ENCODE data around the gene FHOD3. TPM values are rescaled to one million over a fixed set of nuclear protein-coding genes. Genes with fewer than 3 reads are reported as not detected.

Gene FHOD3
- total and polyA plus RNA-seq, 2 donors (not counting 1 experiment from before 2014, with no cell fraction given): not detected

DNA sequence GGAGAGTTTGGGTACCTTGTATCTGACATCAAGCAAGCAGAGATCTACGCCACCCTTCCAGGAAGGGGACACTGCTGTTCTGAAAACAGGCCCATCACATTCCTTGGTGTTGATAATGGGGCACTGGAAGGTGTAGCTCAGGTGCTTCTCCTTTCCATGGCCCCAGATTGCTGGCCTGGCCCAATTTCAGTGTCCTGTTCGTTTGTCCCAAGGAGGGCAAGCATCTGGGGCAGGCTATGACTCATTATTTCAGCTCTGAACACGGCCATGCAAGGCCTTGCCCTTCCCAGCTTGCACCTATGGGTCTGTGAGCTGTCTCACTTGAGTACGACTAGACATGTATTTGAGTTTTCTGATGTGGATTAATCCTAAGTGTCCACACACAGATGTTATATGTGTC, 101.5 kb downstream of the FHOD3 start:
- 60% methylated on average over 4 of the region's 4 CpGs for WGBS (ENCODE audit: insufficient coverage)
- peaks cover 0 to 9% (median 0%) of the 10 kb centered on the region in 3 donors for H3K9me3 ChIP-seq (ENCODE audit: control extremely low read depth in 1 of 3, control insufficient read depth in 2 of 3, insufficient read depth in 1 of 3, low read length in 2 of 3)
- no peak overlapping the region for H3K4me3 Mint-ChIP-seq
- intact Hi-C loops (cut with micrococcal nuclease): no loop called here
- H3K4me1 Mint-ChIP-seq: no peaks in the 10 kb centered on the region
- H3K4me2 ChIP-seq (replicated peaks; ENCODE audit: low read depth, low read length, poor library complexity, severe bottlenecking): no peak overlapping the region
- ATAC-seq (ENCODE audit: low read depth) (no peak), DNase-seq (no peak)
- no peaks in the 10 kb centered on the region for H3K9me3 Mint-ChIP-seq (ENCODE audit: insufficient read depth)
- no peaks in the 10 kb centered on the region for H3K79me2 ChIP-seq (ENCODE audit: control insufficient read depth, insufficient read depth, low read length)
- H3K27ac Mint-ChIP-seq: no peak overlapping the region
- no peak overlapping the region for H3K4me3 ChIP-seq (ENCODE audit: control extremely low read depth in 1 of 5, extremely low read depth in 1 of 5, insufficient read depth in 1 of 5, low read depth in 2 of 5, low read length in 4 of 5)
- no peaks in the 10 kb centered on the region for H3K36me3 ChIP-seq (replicated peaks in 1 of 2; ENCODE audit: control extremely low read depth in 1 of 2, control insufficient read depth in 1 of 2, extremely low read depth in 1 of 2, insufficient read depth in 2 of 2, low read length in 1 of 2)
- ChIA-PET POLR2A (no interaction called here), CTCF (no interaction called here)
- H4K20me1 ChIP-seq (ENCODE audit: control insufficient read depth, insufficient read depth, low read length, poor library complexity, severe bottlenecking): no peaks in the 10 kb centered on the region
- H3K9ac ChIP-seq (ENCODE audit: low read length): no peak overlapping the region
- H3K27me3 ChIP-seq (replicated peaks in 1 of 4; ENCODE audit: control extremely low read depth in 1 of 4, control insufficient read depth in 3 of 4, insufficient read depth in 4 of 4, low read length in 3 of 4): no peaks in the 10 kb centered on the region
- H3K27ac ChIP-seq (ENCODE audit: low read length in 2 of 2): no peak overlapping the region
- H3K27me3 Mint-ChIP-seq: peaks cover 14% of the 10 kb centered on the region
- no peak overlapping the region for H2AFZ ChIP-seq (ENCODE audit: insufficient read depth, low read depth, low read length, poor library complexity, severe bottlenecking)
- no peak for TF ChIP-seq EZH2 (IDR thresholded peaks at IDR 0.05; ENCODE audit: borderline replicate concordance, insufficient read depth, low read depth, low read length, poor library complexity, severe bottlenecking)
- TF ChIP-seq, protein P1, sequence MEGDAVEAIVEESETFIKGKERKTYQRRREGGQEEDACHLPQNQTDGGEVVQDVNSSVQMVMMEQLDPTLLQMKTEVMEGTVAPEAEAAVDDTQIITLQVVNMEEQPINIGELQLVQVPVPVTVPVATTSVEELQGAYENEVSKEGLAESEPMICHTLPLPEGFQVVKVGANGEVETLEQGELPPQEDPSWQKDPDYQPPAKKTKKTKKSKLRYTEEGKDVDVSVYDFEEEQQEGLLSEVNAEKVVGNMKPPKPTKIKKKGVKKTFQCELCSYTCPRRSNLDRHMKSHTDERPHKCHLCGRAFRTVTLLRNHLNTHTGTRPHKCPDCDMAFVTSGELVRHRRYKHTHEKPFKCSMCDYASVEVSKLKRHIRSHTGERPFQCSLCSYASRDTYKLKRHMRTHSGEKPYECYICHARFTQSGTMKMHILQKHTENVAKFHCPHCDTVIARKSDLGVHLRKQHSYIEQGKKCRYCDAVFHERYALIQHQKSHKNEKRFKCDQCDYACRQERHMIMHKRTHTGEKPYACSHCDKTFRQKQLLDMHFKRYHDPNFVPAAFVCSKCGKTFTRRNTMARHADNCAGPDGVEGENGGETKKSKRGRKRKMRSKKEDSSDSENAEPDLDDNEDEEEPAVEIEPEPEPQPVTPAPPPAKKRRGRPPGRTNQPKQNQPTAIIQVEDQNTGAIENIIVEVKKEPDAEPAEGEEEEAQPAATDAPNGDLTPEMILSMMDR (IDR thresholded peaks at IDR 0.05): no peak
- no peaks in the 10 kb centered on the region for H3K4me1 ChIP-seq (ENCODE audit: control insufficient read depth in 2 of 2, insufficient read depth in 2 of 2, low read length in 2 of 2)

DNA sequence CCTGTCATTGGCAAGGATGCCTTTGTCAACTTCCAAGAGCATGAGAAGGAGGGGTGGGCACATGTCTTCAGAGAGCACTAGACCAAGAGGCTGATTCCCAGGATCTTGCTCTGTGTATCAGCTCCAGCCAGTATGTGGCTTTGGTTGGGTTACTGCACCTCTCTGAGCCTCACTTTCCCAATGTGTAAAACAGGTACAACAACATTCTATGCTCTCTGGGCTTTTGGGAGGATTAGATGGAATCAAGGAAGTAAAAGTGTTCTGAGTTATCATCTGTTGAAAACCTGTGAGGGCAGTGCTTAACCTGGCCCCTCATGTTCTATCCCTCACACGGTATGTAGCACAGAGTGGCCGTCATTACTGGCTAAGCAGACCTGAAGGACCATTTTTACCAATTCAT, 103.9 kb downstream of the FHOD3 start:
- H3K4me1 Mint-ChIP-seq: no peaks in the 10 kb centered on the region
- Histone ChIP-seq H3K27me3 (replicated peaks in 1 of 4; ENCODE audit: control extremely low read depth in 1 of 4, control insufficient read depth in 3 of 4, insufficient read depth in 4 of 4, low read length in 3 of 4) (no peaks in the 10 kb centered on the region), H3K36me3 (replicated peaks in 1 of 2; ENCODE audit: control extremely low read depth in 1 of 2, control insufficient read depth in 1 of 2, extremely low read depth in 1 of 2, insufficient read depth in 2 of 2, low read length in 1 of 2) (no peaks in the 10 kb centered on the region), H3K9ac (ENCODE audit: low read length) (no peak overlapping the region), H3K79me2 (ENCODE audit: control insufficient read depth, insufficient read depth, low read length) (no peaks in the 10 kb centered on the region), H3K4me3 (ENCODE audit: control extremely low read depth in 1 of 5, extremely low read depth in 1 of 5, insufficient read depth in 1 of 5, low read depth in 2 of 5, low read length in 4 of 5) (no peak overlapping the region), H3K4me1 (ENCODE audit: control insufficient read depth in 2 of 2, insufficient read depth in 2 of 2, low read length in 2 of 2) (no peaks in the 10 kb centered on the region), H3K9me3 (ENCODE audit: control extremely low read depth in 1 of 3, control insufficient read depth in 2 of 3, insufficient read depth in 1 of 3, low read length in 2 of 3) (peaks cover 0 to 3% (median 0%) of the 10 kb centered on the region in 3 donors), H2AFZ (ENCODE audit: insufficient read depth, low read depth, low read length, poor library complexity, severe bottlenecking) (no peak overlapping the region), H3K4me2 (replicated peaks; ENCODE audit: low read depth, low read length, poor library complexity, severe bottlenecking) (no peak overlapping the region), H3K27ac (ENCODE audit: low read length in 2 of 2) (no peak overlapping the region), H4K20me1 (ENCODE audit: control insufficient read depth, insufficient read depth, low read length, poor library complexity, severe bottlenecking) (no peaks in the 10 kb centered on the region)
- no peak for DNase-seq
- H3K4me3 Mint-ChIP-seq: no peak overlapping the region
- H3K27ac Mint-ChIP-seq: no peak overlapping the region
- H3K9me3 Mint-ChIP-seq (ENCODE audit: insufficient read depth): no peaks in the 10 kb centered on the region
- ChIA-PET POLR2A (no interaction called here), CTCF (no interaction called here)
- WGBS (ENCODE audit: insufficient coverage): 100% methylated on average over 2 of the region's 2 CpGs
- ATAC-seq (ENCODE audit: low read depth): no peak
- H3K27me3 Mint-ChIP-seq: peaks cover 17% of the 10 kb centered on the region
- intact Hi-C loops (cut with micrococcal nuclease): no loop called here
- TF ChIP-seq, protein P1 (IDR thresholded peaks at IDR 0.05): no peak
- no peak for TF ChIP-seq EZH2 (IDR thresholded peaks at IDR 0.05; ENCODE audit: borderline replicate concordance, insufficient read depth, low read depth, low read length, poor library complexity, severe bottlenecking)

All from B cell (primary cell).